ENCODE results near the gene MAPK7.

GRCh38 chr17:19348081-19348650, 30.1 kb upstream of the MAPK7 start:
- TF ChIP-seq POLR2A (IDR thresholded peaks at IDR 0.05), result no peak
- no peak for TF ChIP-seq CTCF (IDR thresholded peaks at IDR 0.05)
